Measurements from ENCODE around the gene FBXL22.

GRCh38 chr15:63572749-63573464 lies 24.3 kb upstream of the FBXL22 start:
- no peak for TF ChIP-seq POLR2AphosphoS5 (IDR thresholded peaks at IDR 0.05)
- TF ChIP-seq, protein P1, sequence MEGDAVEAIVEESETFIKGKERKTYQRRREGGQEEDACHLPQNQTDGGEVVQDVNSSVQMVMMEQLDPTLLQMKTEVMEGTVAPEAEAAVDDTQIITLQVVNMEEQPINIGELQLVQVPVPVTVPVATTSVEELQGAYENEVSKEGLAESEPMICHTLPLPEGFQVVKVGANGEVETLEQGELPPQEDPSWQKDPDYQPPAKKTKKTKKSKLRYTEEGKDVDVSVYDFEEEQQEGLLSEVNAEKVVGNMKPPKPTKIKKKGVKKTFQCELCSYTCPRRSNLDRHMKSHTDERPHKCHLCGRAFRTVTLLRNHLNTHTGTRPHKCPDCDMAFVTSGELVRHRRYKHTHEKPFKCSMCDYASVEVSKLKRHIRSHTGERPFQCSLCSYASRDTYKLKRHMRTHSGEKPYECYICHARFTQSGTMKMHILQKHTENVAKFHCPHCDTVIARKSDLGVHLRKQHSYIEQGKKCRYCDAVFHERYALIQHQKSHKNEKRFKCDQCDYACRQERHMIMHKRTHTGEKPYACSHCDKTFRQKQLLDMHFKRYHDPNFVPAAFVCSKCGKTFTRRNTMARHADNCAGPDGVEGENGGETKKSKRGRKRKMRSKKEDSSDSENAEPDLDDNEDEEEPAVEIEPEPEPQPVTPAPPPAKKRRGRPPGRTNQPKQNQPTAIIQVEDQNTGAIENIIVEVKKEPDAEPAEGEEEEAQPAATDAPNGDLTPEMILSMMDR (IDR thresholded peaks at IDR 0.05), result no peak
- no peak for TF ChIP-seq POLR2A (IDR thresholded peaks at IDR 0.05)
- no peak for TF ChIP-seq EP300 (IDR thresholded peaks at IDR 0.05; ENCODE audit: low read depth)

Measured in transverse colon (tissue), 4 donors.